ENCODE data around the gene PPP1R2B. TPM values are rescaled to one million over a fixed set of nuclear protein-coding genes. Genes with fewer than 3 reads are reported as not detected.
A peak's percentile ranks its signal among the peaks of the same experiment; 100 is the strongest.
"Not testable (repeated sequence)": the region's sequence is repeated elsewhere in the genome, so short reads cannot be mapped to it uniquely, and the experiment has no call there.

The PPP1R2B gene
- total and polyA plus RNA-seq, 9 donors: 0.06 to 0.24 (median 0.10) TPM; not detected in 3

- Histone ChIP-seq H3K4me3 (ENCODE audit: low read length) (no peak overlapping the region), H3K36me3 (ENCODE audit: control insufficient read depth, insufficient read depth, low read length) (no peaks in the 10 kb centered on the region), H3K9me3 (replicated peaks; ENCODE audit: control insufficient read depth, low read depth, low read length) (no peaks in the 10 kb centered on the region), H3K4me1 (ENCODE audit: control insufficient read depth, insufficient read depth, low read length) (no peaks in the 10 kb centered on the region), H3K27ac (ENCODE audit: low read length) (no peak overlapping the region), H3K27me3 (ENCODE audit: control insufficient read depth, insufficient read depth, low read length) (no peaks in the 10 kb centered on the region)
- WGBS (ENCODE audit: insufficient coverage): 86% methylated on average over 1 of the region's 3 CpGs
- DNase-seq: no peak
Observed at GRCh38 chr5:156825688-156826087, 24.4 kb upstream of the PPP1R2B start.

GRCh38 chr5:156826150-156826549, 23.9 kb upstream of the PPP1R2B start:
- Histone ChIP-seq H3K9me3 (replicated peaks; ENCODE audit: control insufficient read depth, low read depth, low read length) (no peaks in the 10 kb centered on the region), H3K36me3 (ENCODE audit: control insufficient read depth, insufficient read depth, low read length) (no peaks in the 10 kb centered on the region), H3K4me3 (ENCODE audit: low read length) (no peak overlapping the region), H3K4me1 (ENCODE audit: control insufficient read depth, insufficient read depth, low read length) (no peaks in the 10 kb centered on the region), H3K27me3 (ENCODE audit: control insufficient read depth, insufficient read depth, low read length) (no peaks in the 10 kb centered on the region), H3K27ac (ENCODE audit: low read length) (no peak overlapping the region)
- DNase-seq: no peak
- WGBS (ENCODE audit: insufficient coverage): 82% methylated on average over 2 of the region's 4 CpGs

- WGBS (ENCODE audit: insufficient coverage): 80% methylated on average over 6 of the region's 6 CpGs
Observed at GRCh38 chr5:156834916-156835315, 15.2 kb upstream of the PPP1R2B start.

GRCh38 chr5:156835905-156836304, 14.2 kb upstream of the PPP1R2B start:
- no peaks in the 10 kb centered on the region for H3K27me3 ChIP-seq (ENCODE audit: control insufficient read depth, insufficient read depth, low read length)
- no peak overlapping the region for H3K27ac ChIP-seq (ENCODE audit: low read length)
- H3K4me3 ChIP-seq (ENCODE audit: low read length): no peak overlapping the region
- no peaks in the 10 kb centered on the region for H3K36me3 ChIP-seq (ENCODE audit: control insufficient read depth, insufficient read depth, low read length)
- DNase-seq: no peak
- no peaks in the 10 kb centered on the region for H3K9me3 ChIP-seq (replicated peaks; ENCODE audit: control insufficient read depth, low read depth, low read length)
- 100% methylated on average over 2 of the region's 3 CpGs for WGBS (ENCODE audit: insufficient coverage)
- H3K4me1 ChIP-seq (ENCODE audit: control insufficient read depth, insufficient read depth, low read length): no peaks in the 10 kb centered on the region

More at GRCh38 chr5:156834916-156835315, 15.2 kb upstream of the PPP1R2B start:
- Histone ChIP-seq H3K27me3 (ENCODE audit: control insufficient read depth, insufficient read depth, low read length) (no peaks in the 10 kb centered on the region), H3K9me3 (replicated peaks; ENCODE audit: control insufficient read depth, low read depth, low read length) (no peaks in the 10 kb centered on the region), H3K27ac (ENCODE audit: low read length) (no peak overlapping the region), H3K4me1 (ENCODE audit: control insufficient read depth, insufficient read depth, low read length) (no peaks in the 10 kb centered on the region), H3K4me3 (ENCODE audit: low read length) (no peak overlapping the region), H3K36me3 (ENCODE audit: control insufficient read depth, insufficient read depth, low read length) (no peaks in the 10 kb centered on the region)
- DNase-seq: no peak

- H3K27me3 ChIP-seq (ENCODE audit: control insufficient read depth, insufficient read depth, low read length): no peaks in the 10 kb centered on the region
- no peaks in the 10 kb centered on the region for H3K9me3 ChIP-seq (replicated peaks; ENCODE audit: control insufficient read depth, low read depth, low read length)
- no peaks in the 10 kb centered on the region for H3K36me3 ChIP-seq (ENCODE audit: control insufficient read depth, insufficient read depth, low read length)
- WGBS (ENCODE audit: insufficient coverage): 26% methylated on average over 2 of the region's 3 CpGs
- no peak overlapping the region for H3K27ac ChIP-seq (ENCODE audit: low read length)
- H3K4me1 ChIP-seq (ENCODE audit: control insufficient read depth, insufficient read depth, low read length): no peaks in the 10 kb centered on the region
- no peak overlapping the region for H3K4me3 ChIP-seq (ENCODE audit: low read length)
- DNase-seq: peak; percentile 55
Observed at GRCh38 chr5:156836846-156837245, 13.2 kb upstream of the PPP1R2B start.

- H3K4me1 ChIP-seq (ENCODE audit: control insufficient read depth, insufficient read depth, low read length): no peaks in the 10 kb centered on the region
- DNase-seq: no peak
- H3K36me3 ChIP-seq (ENCODE audit: control insufficient read depth, insufficient read depth, low read length): no peaks in the 10 kb centered on the region
- H3K4me3 ChIP-seq (ENCODE audit: low read length): no peak overlapping the region
- no peaks in the 10 kb centered on the region for H3K9me3 ChIP-seq (replicated peaks; ENCODE audit: control insufficient read depth, low read depth, low read length)
- H3K27ac ChIP-seq (ENCODE audit: low read length): no peak overlapping the region
- 92% methylated on average over 4 of the region's 5 CpGs for WGBS (ENCODE audit: insufficient coverage)
- no peaks in the 10 kb centered on the region for H3K27me3 ChIP-seq (ENCODE audit: control insufficient read depth, insufficient read depth, low read length)
Observed at GRCh38 chr5:156838961-156839360, 11.1 kb upstream of the PPP1R2B start.

- Histone ChIP-seq H3K9me3 (replicated peaks; ENCODE audit: control insufficient read depth, low read depth, low read length) (no peaks in the 10 kb centered on the region), H3K4me3 (ENCODE audit: low read length) (no peak overlapping the region), H3K27ac (ENCODE audit: low read length) (no peak overlapping the region), H3K36me3 (ENCODE audit: control insufficient read depth, insufficient read depth, low read length) (no peaks in the 10 kb centered on the region), H3K4me1 (ENCODE audit: control insufficient read depth, insufficient read depth, low read length) (no peaks in the 10 kb centered on the region), H3K27me3 (ENCODE audit: control insufficient read depth, insufficient read depth, low read length) (no peaks in the 10 kb centered on the region)
- DNase-seq: no peak
Observed at GRCh38 chr5:156841737-156842136, 8.4 kb upstream of the PPP1R2B start.

- H3K27ac ChIP-seq (ENCODE audit: low read length): no peak overlapping the region
- no peaks in the 10 kb centered on the region for H3K9me3 ChIP-seq (replicated peaks; ENCODE audit: control insufficient read depth, low read depth, low read length)
- peaks cover 6% of the 10 kb centered on the region for H3K27me3 ChIP-seq (ENCODE audit: control insufficient read depth, insufficient read depth, low read length)
- no peaks in the 10 kb centered on the region for H3K4me1 ChIP-seq (ENCODE audit: control insufficient read depth, insufficient read depth, low read length)
- H3K36me3 ChIP-seq (ENCODE audit: control insufficient read depth, insufficient read depth, low read length): no peaks in the 10 kb centered on the region
- no peak for DNase-seq
- WGBS (ENCODE audit: insufficient coverage): no CpG with 5 or more reads among the region's 2 CpGs
- H3K4me3 ChIP-seq (ENCODE audit: low read length): no peak overlapping the region
Observed at GRCh38 chr5:156846914-156847313, 3.2 kb upstream of the PPP1R2B start.

- not testable (repeated sequence) for H3K27me3 ChIP-seq (ENCODE audit: control insufficient read depth, insufficient read depth, low read length); H3K36me3 ChIP-seq (ENCODE audit: control insufficient read depth, insufficient read depth, low read length); H3K4me1 ChIP-seq (ENCODE audit: control insufficient read depth, insufficient read depth, low read length); H3K27ac ChIP-seq (ENCODE audit: low read length); DNase-seq; H3K9me3 ChIP-seq (replicated peaks; ENCODE audit: control insufficient read depth, low read depth, low read length); H3K4me3 ChIP-seq (ENCODE audit: low read length)
- WGBS (ENCODE audit: insufficient coverage): no CpG with 5 or more reads among the region's 1 CpG
Observed at GRCh38 chr5:156848447-156848846, 1.6 kb upstream of the PPP1R2B start.

GRCh38 chr5:156851880-156852279, 1.8 kb downstream of the PPP1R2B start:
- Histone ChIP-seq H3K9me3 (replicated peaks; ENCODE audit: control insufficient read depth, low read depth, low read length) (no peaks in the 10 kb centered on the region), H3K4me1 (ENCODE audit: control insufficient read depth, insufficient read depth, low read length) (no peaks in the 10 kb centered on the region), H3K27me3 (ENCODE audit: control insufficient read depth, insufficient read depth, low read length) (peaks cover 6% of the 10 kb centered on the region), H3K4me3 (ENCODE audit: low read length) (no peak overlapping the region), H3K27ac (ENCODE audit: low read length) (no peak overlapping the region), H3K36me3 (ENCODE audit: control insufficient read depth, insufficient read depth, low read length) (no peaks in the 10 kb centered on the region)
- DNase-seq: no peak
- no CpG with 5 or more reads among the region's 3 CpGs for WGBS (ENCODE audit: insufficient coverage)

GRCh38 chr5:156853055-156853454, 3.0 kb downstream of the PPP1R2B start:
- not testable (repeated sequence) for H3K4me1 ChIP-seq (ENCODE audit: control insufficient read depth, insufficient read depth, low read length); H3K4me3 ChIP-seq (ENCODE audit: low read length); H3K36me3 ChIP-seq (ENCODE audit: control insufficient read depth, insufficient read depth, low read length); H3K27ac ChIP-seq (ENCODE audit: low read length); H3K9me3 ChIP-seq (replicated peaks; ENCODE audit: control insufficient read depth, low read depth, low read length); H3K27me3 ChIP-seq (ENCODE audit: control insufficient read depth, insufficient read depth, low read length); DNase-seq
- no CpG with 5 or more reads among the region's 2 CpGs for WGBS (ENCODE audit: insufficient coverage)
